Stimulated activated CD4-positive, alpha-beta T cell treated with anti-CD3 and anti-CD28 coated beads, Interleukin-15, amount 100 ng/mL, for 48 hours (primary cell): ENCODE measurements around the gene GALNS.

ENCODE experiments used
- DNase-seq, 2 donors: peaks; one replicate each; pipeline ENCODE4 v3.0.0-alpha.2; 2020; ENCODE audit warnings: low read depth in 2 of 2

Gene GALNS

DNA sequence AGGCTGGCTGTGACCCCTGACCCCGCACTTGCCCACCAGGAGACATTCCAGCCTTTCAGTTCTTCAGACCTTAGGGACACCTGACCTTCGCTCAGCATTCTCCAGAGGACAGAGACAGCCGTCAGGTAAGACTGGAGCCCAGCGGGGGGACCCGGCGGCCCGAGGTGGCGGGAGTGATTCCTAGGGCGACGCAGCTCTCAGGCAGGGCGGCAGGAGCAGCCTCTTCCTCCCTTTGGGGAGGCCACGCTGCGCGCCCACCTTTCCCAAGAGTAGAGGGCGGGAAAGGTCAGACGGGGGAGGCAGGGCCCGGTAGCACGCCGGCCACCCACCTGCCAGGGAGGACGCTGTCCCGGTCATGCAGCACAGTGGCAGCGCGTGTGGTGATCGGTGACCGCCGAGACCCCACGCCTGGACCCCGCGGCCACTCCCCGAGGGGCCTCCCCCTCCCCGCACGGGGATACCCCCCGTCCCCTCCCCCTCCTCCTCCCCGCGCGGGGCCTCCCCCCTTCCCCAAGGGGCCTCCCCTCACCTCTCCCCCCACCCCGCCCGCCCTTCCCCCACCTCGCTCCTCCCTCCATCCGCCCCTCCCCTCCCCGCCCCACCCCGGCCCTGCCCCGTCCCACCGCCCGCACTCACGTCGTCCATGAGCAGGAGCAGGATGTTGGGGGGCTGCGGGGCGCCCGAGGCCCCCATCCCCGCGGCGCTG lies 472 bp downstream of the GALNS start:
- DNase-seq: no peak

DNA sequence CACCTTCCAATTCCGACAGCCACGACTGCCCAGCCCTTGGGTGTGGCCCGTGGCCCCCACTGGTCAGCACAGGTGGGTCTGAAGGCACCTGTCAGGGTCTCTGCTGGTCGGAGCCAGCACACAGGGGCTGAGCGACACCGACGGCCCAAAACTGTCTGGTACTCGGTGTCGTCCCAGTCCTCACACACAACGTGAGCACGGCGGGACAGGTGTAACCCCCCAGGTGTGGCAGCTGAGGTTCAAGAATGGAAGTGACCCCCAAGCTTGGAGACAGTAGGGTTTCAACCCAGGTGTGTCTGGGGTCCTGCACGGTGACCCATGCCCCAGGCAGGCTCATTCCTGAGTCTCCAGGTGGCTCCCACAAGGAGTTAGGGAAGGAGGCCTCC lies 1.0 kb downstream of the GALNS start:
- no peak for DNase-seq

DNA sequence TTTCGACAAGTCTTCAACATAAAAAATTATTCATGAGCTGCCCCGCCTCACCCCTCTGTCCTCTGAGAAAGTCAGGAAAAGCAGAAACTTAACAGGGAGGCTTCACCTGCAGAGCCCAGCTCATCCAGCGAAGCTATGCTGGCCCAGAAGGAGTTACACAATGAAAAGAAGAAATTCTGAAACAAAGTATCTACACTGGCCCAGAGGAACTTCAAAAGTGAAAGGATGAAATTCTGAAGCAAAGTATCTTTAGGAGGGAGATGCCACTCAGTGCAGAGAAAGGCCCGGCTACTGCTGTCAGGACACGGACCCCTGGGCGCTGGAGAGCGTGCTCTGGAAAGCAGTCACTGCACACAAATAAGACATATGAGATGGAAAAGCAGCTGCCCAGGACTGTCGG lies 1.6 kb downstream of the GALNS start:
- no peak for DNase-seq

DNA sequence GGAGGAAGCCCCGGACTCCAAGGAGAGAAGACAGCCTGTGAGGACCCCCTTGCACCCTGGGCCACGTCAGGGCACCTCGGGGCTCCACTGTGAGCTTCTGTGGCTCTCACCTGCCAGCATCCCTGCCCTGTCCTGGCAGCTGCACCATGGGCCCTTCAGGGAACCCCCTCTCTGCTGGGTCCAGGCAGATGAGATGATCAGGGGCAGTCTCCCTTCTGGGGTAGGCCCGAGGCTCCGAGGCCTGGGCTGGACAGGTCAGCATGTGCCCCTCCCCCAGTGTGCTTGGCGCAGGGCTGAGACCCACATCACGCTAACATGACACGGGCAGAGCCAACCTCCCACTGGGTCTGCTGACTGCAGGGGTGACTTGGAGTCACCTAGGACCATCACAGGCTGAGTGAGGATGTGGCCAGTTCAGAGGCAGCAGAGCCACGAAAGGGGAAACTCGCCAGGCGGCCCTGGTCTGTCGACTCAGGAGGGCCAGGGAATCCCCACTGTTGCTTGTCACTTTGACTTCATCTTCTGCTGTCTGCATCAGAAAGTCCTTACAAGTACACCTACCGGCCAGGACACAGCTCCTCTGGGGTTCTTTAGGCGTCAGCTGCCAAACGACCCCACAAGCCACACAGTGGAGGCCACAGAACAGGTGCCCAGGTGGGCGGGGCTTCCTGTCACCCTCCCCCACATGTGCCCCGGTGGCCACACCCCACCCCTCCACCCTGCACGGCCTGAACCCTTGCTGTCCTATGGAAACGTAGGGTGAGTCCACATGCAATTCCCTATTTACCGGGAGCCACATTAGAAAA lies 2.2 kb downstream of the GALNS start:
- DNase-seq: no peak

DNA sequence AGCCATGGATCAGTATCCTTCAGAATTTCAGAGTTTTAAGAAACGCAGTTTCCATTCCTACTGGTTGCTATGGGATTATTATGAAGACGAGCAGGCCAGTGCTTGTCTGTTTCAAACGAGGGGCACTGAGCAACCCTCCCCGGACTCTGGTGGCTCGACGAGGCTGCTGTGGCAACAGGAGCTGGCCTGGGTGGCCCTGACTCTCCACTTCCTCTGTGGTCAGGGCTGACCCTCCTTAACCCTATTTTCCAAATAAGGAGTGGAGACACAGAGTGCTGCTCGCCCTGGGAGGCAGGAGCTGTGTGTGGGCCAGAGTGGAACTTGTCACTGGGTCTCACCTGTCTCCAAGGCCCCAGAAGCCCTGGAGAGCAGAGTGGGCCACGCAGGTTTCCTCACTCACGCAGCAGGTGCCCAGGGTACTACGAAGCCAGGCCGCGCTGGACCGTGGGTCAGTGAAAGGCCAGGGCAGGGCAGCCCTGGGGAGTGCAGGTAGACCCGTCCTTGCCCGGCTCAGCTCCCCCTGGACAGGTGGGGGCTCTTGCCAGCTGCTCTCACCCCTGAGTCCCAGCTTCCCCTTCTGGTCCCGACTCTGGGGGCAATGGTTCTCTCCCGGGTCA lies 3.3 kb downstream of the GALNS start:
- no peak for DNase-seq

DNA sequence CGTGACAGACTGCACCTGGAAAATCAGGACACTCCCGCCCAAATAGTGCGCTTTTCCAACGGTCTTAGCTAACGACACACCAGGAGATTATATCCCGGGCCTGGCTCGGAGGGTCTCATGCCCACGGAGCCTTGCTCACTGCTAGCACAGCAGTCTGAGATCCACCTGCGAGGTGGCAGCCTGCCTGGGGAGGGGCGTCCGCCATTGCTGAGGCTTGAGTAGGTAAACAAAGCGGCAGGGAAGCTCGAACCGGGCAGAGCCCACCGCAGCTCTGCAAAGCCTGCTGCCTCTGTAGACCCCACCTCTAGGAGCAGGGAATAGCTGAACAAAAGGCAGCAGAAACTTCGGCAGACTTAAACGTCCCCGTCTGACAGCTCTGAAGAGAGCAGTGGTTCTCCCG lies 5.1 kb downstream of the GALNS start:
- no peak for DNase-seq

DNA sequence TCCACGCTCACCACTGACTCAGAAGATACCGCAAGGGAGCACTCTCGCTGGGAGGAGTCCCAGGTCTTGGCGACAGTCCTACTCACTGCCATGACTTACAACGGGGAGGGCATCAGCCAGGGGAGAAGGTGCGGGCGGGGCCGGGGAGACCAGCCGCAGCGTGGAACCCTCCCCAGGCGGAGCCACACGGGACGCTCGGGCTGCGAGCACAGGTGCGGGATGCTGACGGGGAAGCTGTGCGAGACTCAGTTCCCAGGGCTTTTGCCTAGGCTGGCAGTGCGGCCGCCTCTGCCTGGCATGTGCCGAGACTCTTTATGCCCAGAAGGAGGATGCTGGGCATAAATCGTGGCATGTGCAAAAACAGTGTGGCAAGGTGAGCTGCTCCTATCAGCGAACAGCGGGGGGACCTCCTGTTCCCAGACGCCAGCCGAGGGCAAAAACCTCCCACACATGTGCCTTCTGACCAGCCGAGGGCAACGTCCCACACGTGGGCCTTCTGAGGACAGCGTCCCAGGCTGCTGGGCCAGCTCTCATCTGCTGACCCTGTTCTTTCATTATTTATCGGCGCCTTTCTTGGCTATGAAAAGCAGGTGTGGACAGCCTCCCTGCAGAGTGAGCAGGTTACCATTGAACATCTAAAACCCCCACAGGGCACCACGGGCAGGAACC lies 6.1 kb downstream of the GALNS start:
- DNase-seq: no peak

DNA sequence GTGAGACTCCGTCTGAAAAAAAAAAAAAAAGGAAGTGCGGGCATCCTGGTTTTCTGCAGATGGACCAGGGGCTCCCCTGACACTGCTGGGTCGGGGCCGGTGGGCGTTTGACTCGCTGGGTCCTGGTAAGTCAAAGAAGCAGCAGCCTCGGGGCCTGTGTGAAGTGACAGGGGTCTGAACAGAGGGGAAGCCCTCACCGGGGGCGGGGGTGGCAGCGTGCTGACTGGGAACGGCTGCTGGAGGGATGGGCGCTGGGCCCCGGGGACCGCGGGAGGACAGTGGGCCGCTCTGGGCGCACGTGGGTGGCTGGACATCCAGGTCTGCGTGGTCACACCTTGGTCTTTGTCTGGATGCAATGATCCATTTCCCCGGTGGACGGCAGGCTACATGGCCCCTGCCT lies 8.2 kb downstream of the GALNS start:
- DNase-seq: no peak

DNA sequence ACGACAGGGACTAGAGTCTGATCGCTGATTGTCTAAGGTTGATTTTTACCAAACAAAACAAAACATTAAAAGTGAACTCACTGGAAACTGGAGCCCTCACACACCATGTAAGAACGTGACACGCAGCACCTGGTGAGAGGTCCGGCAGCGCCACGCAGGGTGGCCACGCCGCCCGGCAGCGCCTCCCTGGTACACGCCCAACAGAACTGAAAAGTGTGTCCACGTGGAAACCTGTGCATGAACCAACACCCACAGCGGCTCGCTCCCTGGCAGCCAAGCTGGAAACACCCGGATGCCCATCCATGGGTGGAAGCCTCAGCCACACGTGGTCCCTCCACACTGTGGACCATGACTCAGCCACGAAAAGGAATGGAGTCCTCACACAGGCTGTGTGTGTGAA lies 9.1 kb downstream of the GALNS start:
- DNase-seq: no peak

DNA sequence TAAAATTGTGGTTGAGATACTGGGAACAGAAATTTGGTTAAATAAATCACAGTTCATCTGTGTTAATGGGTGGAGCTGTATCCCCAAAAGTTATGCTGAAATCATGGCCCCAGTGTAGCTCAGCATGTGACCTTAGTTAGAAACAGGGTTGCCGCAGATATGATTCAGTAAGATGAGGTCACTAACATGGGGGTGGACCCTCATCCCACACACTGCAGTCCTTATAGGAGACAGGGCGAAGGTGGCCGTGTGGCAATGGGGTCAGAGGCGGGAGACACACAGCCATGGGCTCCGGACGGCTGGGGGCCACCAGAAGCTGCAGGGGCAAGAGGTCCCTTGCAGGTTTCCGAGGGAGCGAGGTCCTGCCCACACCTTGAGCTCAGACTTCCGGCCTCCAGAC lies 10.7 kb downstream of the GALNS start:
- no peak for DNase-seq

DNA sequence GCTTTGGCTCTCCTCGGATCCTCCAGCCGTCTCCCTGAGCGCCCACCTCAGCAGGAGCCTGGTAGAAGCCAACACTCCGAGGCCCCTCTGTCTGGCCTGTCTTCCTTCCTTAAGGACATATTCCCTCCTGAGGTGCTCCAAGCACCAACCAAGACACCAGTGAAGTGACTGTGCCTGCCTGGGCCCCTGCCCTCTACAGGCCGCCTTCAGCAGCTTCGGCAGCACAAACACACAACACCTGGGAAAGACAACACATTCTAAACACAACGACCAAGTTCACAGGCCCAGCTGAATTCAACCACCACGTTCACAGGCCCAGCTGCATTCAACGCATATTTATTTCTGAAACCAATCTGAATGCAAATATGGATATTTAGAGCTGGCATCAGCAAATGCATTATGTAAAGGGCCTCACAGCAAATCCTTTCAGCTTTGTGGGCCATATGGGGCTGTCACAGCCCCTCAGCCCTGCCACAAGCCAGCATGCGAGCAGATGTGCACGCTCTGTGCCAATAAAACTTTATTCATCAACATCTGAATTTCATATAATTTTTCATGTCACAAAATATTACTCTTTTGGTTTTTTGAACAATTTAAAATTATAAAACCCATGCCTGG lies 12.2 kb downstream of the GALNS start:
- DNase-seq: no peak

DNA sequence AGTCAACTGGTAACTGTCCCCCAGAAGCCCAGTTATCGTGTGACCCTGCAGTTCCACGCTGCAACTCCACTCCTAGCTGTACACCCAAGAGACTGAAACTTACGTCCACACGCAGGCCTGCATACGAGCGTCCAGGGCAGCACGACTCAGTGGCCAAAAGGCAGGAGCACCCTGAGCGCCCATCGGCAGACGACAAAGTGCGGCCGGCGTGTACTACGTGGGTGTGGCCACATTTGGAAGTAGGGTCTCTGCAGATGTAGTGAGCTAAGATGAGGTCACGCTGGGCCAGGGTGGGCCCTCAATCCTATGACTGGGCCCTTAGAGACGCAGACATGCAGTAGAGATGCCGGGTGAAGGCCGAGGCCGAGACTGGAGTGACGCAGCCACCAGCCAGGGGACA lies 13.5 kb downstream of the GALNS start:
- no peak for DNase-seq

DNA sequence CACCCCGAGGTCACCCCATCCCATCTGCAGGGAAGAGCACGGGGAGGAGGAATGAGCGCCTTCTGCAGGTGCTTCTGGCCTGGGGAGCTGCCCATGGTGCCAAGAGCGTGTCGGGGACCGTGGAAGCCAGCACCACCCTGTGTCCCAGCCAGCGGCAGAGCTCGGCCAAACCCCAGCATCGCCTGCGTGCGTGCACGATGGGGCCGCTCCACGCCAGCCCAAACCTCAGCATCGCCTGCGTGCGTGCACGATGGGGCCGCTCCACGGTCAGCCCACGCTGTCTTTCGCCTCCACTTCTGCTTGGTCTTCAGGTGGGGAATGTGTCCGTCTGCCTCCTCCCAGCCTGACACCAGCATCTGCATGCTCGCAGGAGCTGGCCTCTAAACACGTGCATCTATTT lies 13.9 kb downstream of the GALNS start:
- DNase-seq: no peak

DNA sequence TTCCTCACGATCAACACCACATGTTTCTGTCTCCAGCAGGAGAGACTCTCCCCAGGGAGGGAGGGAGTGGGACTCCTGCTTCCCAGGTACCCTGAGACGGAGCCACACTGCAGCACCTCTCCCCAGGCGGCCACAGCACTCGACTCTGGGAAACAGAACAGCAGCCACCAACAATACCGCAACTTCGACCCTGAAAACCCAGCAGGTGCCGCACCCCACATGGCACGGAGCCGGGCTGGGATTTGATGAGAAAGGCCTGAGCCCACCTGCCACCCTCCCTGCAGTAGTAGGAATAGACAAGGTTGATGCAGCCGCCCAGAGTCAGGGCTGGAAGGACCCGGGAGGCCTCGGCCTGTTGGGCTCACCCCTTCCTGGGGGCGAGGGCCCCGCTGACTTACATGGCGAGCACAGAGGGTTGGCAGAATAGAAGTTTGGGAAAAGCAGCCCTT lies 14.4 kb downstream of the GALNS start:
- DNase-seq: no peak

DNA sequence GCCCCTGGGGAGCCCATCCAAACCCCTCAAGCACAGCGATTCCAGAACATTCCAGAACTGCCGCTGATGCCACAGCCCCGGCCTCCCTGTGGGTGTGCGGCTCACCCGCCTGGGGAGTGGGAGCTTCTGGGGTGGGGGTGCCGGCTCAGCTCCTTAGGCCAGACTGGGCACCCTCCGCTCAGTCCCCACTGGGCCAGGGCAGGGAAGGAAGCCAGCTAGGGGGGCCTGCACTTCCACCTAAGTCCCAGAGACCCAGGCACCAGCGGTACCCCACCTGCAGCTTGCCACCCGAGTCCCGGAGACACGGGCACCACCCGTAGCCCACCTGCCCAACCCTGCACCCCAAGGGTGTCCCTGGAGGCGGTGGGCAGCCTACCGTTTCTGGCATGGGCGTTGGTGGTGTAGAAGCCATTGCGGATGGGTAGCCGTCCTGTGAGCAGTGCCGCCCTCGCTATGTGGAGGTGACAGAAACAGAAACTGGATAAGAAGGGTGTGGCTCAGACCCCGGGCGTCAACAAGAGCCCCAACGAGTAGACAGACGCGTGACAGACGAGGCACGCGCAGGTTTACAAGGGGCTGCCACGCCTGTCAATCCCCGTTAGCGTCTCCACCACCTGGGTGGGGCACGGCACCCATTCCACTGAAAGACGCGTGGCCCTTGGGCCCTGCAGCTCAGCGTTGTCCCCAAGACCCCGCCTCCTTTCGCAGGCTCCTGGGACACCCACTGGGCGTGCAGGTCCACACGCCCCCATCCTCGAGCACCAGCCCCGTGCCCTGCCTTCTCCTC lies 15.0 kb downstream of the GALNS start:
- no peak for DNase-seq

DNA sequence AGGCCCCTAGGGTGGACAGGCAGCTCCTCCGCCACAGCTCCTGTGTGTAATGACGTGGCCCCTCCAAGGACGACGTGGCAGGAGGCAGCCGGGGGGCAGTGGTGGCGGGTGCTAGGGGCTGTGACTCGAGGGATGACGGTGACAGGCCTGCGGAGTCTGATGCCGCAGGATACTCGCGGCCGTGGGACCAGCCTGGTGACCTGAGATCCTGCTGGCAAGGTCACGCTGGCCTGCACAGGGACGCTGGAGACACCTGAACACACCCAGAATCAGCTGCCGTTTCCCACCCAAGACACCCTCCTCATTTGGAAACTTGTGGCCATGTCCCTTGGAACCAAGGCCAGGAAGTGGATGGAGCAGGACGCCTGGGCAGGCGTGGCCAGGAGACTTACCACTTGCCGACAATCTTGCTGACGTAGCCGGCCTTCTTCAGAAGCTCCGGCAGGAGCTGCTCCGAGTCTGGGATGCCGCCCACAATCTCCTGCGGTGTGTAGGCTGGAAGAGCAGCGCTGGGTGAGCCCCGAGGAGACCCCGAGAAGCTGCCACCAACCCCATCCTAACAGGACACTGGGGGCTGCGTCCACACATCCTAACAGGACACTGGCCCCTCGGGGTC lies 16.0 kb downstream of the GALNS start:
- no peak for DNase-seq

DNA sequence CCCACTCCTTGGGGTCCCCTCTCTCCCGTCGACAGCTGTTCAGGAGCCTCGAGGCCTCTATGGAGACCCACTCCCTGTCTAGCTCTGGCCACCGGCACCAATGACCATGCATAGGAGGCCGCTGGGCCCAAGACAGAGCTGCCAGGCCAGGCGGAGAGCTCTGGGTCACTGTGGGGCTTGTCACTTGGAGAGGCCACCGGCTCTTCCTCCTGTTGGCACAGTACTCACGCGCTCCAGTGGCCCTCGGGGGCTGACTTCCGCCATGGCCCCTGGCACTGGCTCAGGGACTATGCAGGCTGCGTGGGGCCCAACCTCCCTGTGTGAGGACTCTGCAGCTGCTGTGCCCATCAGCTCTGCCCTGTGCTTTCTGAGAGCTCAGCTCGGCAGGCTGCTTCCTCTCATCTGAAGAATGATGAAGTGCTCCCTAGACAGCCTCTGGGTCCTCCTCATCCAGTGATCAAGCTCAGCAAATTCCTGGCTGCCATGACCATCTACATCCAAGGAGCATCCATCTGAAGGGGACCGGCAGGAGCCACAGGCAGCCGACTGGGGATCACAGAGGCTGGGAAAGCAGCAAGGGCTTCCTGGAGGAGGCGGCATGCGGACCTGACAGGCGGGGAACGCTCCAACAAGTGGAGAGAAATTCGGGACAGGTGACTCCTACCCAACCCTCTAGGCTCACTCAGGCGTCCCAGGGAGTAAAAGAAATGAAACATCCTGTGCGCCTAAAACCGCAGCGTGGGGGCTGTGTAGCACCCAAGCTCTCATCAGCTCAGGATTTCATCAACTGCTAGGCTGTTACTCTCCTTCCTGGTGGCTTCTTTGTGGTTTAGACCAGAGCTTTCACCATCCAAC lies 16.8 kb downstream of the GALNS start:
- DNase-seq: no peak

DNA sequence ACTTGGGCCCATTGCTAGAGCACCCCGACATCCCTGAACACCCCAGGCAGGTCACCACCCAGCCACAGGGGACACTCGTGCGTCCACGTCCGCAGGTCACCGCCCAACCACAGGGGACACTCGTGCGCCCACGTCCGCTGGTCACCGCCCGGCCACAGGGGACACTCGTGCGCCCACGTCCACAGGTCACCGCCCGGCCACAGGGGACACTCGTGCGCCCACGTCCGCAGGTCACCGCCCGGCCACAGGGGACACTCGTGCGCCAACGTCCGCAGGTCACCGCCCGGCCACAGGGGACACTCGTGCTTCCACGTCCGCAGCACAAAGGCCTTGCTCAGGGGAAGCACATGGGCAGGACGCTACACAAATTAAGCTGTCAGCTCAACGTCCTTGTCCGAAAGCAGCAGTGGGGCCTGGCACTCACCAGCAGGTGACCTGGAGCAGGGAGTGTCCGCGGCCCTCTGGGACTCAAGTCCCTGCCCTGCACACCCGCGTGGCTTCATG lies 17.7 kb downstream of the GALNS start:
- no peak for DNase-seq

DNA sequence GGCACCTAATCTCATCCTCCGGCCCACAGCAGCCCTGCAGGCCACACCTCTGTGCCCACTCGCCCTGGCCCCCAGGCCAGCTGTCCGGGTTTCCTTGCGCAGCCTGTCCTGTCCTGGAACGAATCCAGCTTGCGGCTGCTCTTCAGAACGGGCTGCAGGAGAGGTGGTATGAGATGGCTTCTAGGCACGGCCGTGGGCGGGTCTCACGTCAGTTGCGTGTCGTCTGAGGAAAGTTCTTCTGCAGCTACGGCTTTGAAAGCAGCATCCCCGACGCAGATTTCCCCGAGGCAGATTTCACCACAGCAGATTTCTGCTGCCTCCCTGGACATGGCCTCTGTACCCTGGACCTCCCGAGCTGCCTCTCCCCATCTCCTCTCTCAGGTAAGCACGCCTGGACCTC lies 18.2 kb downstream of the GALNS start:
- DNase-seq: no peak

DNA sequence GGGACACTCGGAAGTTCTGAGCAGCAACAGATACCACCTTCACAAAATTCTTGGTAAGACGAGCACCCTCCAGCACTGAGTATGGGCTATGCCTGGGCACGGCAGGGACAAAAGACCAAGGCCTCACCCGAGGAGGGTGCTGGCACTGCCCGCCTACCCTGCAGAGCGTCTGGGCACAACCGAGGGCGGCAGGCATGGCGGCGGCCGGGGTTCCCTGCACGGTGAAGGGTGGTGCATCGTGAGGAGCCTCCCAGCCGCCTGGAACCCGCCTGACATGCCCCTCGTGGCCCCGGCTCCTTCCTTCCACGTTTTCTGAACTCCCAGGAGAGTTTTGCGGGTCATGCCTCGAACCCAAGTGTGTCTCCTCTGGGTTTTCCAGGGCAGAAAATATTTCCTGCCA lies 18.9 kb downstream of the GALNS start:
- DNase-seq: no peak
